ENCODE data around the gene PRIM2.
"Not testable (repeated sequence)": the region's sequence is repeated elsewhere in the genome, so short reads cannot be mapped to it uniquely, and the experiment has no call there.

The PRIM2 gene

GRCh38 chr6:57515171-57515570, 197.7 kb downstream of the PRIM2 start:
- DNase-seq, result not testable (repeated sequence)

DNA sequence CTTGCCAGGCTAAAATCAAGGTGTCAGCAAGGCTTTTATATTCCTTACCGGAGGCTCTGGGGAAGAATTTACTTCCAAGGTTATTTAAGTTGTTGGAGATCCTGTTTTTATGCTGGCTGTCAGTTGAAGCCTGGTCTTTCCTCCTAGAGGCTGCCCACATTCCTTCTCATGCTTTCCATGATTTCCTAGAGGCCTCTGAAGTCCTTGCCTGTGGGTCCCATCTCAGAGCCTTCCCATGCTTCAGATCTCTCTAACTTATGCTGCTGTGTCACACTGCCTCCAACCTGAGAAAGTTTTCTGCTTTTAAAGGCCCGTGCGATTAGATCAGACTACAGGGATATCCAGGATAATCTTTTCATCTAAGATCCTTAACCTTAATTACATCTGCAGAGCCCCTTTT, 198.4 kb downstream of the PRIM2 start:
- DNase-seq, result not testable (repeated sequence)

DNA sequence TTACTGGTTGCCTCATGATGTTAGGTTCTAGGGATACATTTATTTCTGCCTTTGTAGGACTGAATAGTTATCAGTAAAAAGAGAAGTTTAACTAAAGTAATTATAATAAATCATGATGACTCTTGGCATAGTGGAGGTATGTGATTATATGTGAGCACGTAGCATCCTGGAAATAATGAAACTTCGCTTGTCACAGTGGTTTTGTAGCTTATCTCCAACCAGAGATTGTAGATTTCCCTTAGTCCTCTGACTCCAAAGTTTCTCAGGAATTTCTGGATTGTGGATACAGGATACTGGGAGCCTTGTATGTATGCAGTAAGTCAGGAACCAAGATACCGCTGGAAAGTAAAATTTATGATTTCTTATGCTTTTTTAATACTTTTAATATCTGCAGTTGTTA, 199.3 kb downstream of the PRIM2 start:
- DNase-seq, result not testable (repeated sequence)

- not testable (repeated sequence) for DNase-seq
Measured at GRCh38 chr6:57519198-57519597, 201.8 kb downstream of the PRIM2 start.

DNA sequence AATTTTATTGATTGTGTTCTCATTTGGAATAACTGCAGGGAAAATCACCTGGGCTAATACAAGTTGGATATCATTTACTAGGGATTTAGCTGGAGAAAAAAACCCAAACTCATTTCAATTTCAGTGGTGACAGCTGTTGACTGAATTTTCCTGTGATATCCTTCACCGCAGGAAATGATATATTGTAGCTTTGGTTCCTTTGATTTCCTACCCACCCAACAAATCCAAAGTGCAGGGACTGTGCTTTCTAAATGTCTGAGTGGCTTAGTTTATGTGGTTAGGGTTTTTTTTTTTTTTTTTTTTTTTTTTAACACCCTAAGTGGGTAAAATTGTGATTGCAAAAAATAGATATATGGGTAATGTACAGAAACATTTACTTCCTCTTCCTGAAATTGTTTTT, 203.7 kb downstream of the PRIM2 start:
- not testable (repeated sequence) for DNase-seq

- DNase-seq, result not testable (repeated sequence)
Measured at GRCh38 chr6:57523221-57523620, 205.8 kb downstream of the PRIM2 start.

GRCh38 chr6:57529755-57530154, 212.3 kb downstream of the PRIM2 start:
- DNase-seq, result not testable (repeated sequence)

- not testable (repeated sequence) for DNase-seq
Measured at GRCh38 chr6:57532660-57533059, 215.2 kb downstream of the PRIM2 start.

DNA sequence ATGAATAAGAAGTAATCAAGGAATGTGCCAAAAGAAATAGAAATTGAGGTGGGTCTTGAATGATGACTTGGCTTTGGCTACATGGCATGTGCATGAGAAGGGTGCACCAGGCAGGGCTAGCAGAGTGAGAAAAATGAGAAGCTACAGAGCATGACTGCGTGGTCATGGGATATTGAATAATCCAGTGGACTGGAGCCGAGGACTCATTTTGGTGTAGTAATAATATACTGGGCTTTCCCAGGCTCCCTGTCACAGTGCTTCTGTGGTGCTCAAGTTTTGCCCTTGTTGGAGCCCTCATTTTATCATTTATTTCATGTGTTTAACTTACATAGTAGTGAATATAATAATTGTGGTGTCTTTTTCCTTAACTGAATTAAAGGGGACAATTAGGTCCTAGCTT, 217.7 kb downstream of the PRIM2 start:
- not testable (repeated sequence) for DNase-seq

DNA sequence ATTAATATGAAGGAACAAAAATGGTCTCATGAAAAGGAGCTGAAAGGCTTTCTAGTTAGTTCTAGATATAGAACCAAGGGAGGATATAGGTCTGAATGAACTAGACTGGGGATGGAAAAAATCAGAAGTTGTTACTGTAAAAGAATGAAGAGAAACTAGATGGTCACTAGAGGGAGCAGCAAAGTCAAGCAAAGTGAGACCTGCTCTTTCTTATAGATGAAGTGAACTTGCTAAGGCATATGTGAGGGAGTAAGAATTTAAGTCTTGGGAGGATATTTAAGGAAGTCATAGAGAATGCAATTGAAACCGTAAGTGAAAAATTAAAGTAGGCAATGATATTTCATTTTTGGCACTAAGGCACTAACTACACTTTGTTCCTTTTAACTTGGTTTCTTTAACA, 218.6 kb downstream of the PRIM2 start:
- DNase-seq, result not testable (repeated sequence)

DNA sequence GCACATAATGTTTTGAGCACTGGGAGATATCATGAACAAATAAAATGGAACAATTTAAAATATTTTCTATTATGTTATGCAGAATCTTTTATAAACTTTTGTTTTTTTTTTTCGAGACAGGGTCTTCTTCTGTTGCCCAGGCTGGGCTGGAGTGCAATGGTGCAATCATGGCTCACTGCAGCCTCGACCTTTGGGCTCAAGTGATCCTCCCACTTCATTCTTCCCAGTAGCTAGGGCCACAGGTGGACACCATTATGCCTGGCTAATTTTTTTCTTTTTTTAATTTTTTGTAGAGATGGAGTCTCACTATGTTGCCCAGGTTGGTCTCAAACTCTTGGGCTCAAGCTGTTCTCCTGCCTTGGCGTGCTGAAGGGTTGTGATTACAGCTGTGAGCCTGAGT, 220.5 kb downstream of the PRIM2 start:
- not testable (repeated sequence) for DNase-seq

- DNase-seq, result not testable (repeated sequence)
Measured at GRCh38 chr6:57551961-57552360, 234.5 kb downstream of the PRIM2 start.

DNA sequence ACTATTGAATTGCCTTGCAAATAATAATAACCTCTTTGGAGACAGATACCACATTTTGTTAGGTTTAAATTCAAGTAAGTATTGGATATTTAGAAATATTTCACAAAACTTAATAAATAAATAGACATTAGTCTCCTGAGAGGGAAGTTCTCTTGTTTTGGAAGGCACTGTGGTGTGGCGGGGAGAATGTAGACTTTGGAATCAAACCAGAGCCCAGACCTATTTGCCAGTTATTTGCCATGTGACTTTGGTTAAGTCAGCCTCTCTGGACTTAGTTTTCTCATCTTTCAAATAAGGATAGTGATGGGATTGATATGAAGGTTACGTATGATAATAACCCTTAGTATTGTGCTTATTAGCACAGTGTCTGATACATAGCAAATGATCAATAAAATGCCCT, 240.4 kb downstream of the PRIM2 start:
- not testable (repeated sequence) for DNase-seq

- not testable (repeated sequence) for DNase-seq
Measured at GRCh38 chr6:57559170-57559569, 241.7 kb downstream of the PRIM2 start.

GRCh38 chr6:57562233-57562632, 244.8 kb downstream of the PRIM2 start:
- not testable (repeated sequence) for DNase-seq

DNA sequence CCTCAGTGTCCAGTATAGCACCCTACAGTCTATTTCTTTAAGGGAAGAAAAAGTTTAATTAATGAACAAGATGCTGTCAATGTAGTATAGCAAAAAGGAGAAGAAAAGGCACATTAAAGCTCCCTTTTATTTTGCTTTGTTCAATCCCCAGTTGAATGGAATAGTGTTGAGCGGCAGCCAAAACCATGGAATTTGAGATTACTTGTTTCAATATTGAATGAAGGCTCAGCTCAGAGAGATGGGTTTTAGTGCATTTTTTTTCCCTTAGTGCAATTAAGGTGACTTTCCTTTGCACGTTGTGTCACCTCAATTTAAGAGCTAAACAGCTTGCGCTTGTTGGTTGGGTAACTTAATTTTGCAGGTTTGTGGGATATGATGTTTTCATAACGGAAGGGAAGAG, 254.7 kb downstream of the PRIM2 start:
- DNase-seq, result not testable (repeated sequence)

GRCh38 chr6:57572844-57573243, 255.4 kb downstream of the PRIM2 start:
- DNase-seq, result not testable (repeated sequence)

- not testable (repeated sequence) for DNase-seq
Measured at GRCh38 chr6:57577023-57577422, 259.6 kb downstream of the PRIM2 start.

DNA sequence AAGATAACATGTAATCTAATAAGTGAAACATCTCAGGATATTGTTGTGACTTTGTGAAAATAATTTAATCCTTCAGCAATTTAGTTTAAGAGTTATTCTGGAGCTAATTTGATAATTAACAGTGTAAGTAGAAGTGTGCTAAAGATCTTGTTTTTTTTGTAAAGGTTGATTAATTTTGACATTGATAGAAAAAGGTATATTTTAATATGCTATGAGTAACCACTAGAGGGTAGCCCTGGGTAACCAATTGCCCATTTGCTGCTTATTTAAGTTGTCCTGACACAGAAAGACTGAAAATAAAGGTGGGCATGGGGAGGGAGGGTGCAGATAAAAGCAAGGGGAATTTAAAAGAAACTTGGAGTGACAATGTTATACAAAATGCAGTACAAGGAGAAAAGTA, 262.1 kb downstream of the PRIM2 start:
- not testable (repeated sequence) for DNase-seq

DNA sequence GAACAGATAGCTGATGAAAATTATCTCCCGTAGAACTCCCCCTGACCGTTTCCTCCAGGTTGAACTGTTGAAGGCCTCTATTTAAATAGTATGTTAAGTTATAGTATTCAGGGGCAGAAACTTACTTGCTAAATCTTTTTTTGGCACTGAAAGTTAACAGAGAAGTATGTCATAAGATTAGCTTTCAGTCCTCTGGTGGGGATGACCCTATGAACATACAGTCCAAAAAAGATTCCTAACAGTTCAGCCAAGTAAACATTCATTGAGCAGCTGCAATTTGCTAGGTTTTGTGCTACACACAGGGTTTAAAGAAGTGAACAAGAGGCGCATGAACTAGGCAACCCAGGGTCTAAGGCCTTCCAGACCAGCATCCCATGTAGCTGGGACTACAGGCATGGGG, 264.2 kb downstream of the PRIM2 start:
- DNase-seq, result not testable (repeated sequence)

GRCh38 chr6:57601105-57601504, 283.7 kb downstream of the PRIM2 start:
- not testable (repeated sequence) for DNase-seq

DNA sequence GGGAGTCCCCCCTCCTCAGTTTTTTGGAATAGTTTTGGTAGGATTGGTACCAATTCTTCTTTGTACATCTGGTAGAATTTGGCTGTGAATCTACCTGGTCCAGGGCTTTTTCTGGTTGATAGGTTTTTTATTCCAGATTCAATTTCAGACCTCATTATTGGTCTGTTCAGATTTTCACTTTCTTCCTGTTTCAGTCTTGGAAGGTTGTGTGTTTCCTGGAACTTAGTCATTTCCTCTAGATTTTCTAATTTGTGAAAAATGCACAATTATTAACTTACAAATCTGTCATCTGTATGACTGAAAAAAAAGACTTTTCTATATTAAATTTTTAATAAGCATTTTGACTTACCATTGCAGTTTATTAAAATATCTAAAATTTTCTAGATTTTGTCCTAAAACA, 287.9 kb downstream of the PRIM2 start:
- not testable (repeated sequence) for DNase-seq

- DNase-seq, result not testable (repeated sequence)
Measured at GRCh38 chr6:57606331-57606730, 288.9 kb downstream of the PRIM2 start.

- not testable (repeated sequence) for DNase-seq
Measured at GRCh38 chr6:57610612-57611011, 293.2 kb downstream of the PRIM2 start.

- not testable (repeated sequence) for DNase-seq
Measured at GRCh38 chr6:57618959-57619358, 301.5 kb downstream of the PRIM2 start.

DNA sequence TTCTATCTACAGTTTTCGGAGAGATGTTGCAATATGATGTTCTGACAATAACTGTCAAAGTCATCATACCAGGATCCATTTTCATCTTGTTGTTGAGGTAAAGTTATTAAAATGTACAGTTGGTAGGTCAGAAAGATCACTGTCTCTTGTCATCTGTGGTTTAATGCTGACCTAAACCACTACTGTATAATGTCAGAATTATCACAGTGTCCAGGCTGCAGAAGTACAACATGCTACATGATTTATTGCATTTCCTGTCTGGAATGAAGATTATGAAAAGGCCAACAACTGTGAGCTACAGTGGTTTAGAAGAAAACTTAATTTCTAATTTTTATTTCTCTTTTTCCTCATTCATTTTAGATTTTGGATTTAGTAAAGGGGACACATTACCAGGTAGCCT, 314.3 kb downstream of the PRIM2 start:
- not testable (repeated sequence) for DNase-seq

Data from CD4-positive, alpha-beta T cell treated with Interleukin-10 for 1 hour (primary cell).